Measurements from ENCODE around the gene C17orf75.
A peak's percentile ranks its signal among the peaks of the same experiment; 100 is the strongest.
"Not testable (repeated sequence)": the region's sequence is repeated elsewhere in the genome, so short reads cannot be mapped to it uniquely, and the experiment has no call there.

C17orf75 gene, protein sequence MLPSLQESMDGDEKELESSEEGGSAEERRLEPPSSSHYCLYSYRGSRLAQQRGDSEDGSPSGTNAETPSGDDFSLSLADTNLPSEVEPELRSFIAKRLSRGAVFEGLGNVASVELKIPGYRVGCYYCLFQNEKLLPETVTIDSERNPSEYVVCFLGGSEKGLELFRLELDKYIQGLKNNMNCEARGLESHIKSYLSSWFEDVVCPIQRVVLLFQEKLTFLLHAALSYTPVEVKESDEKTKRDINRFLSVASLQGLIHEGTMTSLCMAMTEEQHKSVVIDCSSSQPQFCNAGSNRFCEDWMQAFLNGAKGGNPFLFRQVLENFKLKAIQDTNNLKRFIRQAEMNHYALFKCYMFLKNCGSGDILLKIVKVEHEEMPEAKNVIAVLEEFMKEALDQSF

GRCh38 chr17:32341857-32342602, at the start of gene C17orf75:
TSS of gene C17orf75 (minus strand) at chr17:32342173. CDS start at chr17:32342139, 34 bp downstream.
- no peak for FAIRE-seq

DNA sequence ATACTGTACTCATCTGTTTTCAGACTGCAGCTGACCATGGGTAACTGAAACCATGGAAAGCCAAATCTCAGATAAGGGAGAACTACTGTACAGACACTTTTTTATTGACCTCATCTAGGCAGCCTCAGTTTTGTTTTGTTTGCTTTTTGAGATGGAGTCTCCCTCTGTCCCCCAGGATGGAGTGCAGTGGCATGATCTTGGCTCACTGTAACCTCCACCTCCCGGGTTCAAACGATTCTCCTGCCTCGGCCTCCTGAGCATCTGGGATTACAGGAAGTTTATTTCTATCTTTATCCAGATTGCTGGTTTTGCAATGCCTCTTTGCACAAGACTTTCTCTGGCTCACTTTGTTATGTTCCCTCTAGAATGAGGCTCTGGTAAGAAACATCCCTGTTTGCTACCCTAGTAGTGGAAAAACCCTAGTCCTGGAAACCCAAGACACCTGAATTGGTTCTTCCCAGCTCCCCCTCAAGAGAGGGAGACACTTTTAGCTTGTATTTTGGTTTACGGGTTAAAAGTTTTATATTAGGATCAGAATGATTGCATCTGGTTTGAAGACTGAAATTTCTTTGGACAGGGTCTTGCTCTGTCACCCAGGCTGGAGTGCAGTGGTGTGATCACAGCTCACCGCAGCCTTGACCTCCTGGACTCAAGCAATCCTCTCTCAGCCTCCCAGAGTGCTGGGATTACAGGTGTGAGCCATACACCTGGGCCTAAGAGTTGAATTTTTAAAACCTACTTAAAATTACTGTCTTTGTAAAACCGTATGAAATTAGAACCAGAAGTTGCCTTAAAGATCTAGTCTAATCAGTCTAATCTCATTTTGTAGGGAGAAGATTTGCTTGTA, 46.9 kb upstream of the C17orf75 start:
- no peak for FAIRE-seq

- not testable (repeated sequence) for FAIRE-seq
These were observed 46.2 kb upstream of the C17orf75 start for GRCh38 chr17:32388128-32388527.

DNA sequence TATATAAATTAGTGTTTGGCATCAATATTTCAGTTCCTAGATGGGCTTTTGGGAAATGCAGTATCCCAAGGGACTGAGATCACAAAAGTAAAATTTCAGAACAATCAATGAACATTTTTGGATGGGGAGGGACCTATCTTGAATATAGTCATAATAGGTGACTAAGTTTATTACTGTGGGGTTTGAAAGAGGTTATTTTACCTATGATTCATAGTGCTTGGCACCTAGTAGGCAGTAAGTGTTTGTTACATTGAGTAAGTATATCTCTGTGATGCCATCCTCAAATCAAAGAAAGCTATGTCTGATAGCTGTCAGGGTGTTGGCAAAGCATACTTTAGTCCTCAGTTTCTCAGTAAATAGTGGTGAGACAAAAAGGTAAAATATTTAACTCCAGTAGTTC, 44.9 kb upstream of the C17orf75 start:
- no peak for FAIRE-seq

- FAIRE-seq = no peak
These were observed 44.0 kb upstream of the C17orf75 start for GRCh38 chr17:32385971-32386370.

GRCh38 chr17:32385121-32385520, 43.1 kb upstream of the C17orf75 start:
- no peak for FAIRE-seq

DNA sequence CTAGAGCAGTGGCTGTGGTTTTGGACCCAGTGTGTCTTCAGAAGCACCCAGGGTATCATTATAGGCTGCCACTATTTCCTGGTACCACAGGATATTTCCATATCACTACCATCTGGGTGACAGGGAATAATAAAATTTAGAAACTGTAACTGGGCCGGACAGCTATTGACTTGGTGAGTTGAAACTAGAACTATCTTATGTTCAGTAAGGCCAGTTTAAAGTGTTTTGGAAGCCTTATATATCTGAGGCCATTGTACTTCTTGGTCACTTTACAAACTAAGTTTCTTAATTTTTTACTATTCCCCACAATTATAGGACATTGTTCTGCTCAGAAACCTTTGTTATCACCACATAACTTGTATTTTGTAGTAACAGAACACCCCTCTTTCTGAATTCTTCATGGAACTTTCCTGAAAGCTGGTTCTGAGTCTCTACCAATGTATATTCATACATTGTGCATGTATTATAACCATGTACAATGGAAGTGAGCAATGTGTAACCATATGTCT, 42.0 kb upstream of the C17orf75 start:
- FAIRE-seq = no peak

DNA sequence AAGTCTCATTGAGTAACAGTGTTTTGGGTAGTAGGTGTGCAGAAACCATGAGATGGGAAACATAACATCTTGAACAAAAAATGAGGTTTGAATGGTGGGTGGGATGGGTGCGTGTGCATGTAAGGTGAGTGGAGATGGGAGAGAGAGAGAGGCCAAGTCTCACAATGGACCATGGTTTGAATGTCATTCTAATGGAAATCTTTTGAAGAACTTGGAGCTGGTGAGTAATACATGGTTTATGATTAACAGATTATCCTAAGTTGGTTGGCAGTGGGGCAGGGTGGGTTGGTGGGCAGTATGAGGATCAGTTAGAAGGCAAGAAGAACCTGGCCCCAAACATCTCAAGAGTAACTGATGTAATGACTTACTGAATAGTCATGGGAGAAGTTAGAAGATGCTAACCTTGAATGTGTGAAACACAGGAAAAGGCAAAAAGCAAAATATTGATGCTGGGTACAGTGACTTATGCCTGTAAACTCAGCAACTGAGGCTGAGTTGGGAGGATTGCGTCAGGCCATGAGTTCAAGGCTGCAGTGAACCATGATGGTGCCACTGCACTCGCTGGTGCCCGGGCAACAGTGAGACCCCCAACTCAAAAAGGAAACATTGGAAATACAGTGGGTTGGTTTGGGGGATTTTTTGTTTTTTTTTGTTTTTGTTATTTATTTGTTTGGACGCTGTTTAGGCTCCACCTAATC, 40.7 kb upstream of the C17orf75 start:
- no peak for FAIRE-seq

DNA sequence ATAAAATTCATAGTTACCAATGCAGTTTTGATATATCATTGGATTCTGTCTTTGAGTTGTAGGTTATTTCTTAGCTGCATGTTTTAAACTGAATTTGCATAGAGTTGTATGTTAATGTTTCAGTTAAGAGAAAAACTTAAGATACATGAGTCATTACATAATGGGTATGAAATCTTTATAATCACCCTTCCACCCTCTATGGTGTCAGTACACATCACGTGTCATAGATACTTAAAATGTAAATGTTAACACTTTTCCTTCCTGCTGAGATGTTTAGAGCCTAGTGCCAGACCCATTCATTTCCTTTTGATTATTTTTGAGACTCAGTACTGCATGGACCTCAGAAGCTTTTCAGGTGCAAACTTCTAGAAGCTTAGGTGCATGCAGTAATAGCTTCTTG, 28.5 kb upstream of the C17orf75 start:
- no peak for FAIRE-seq

DNA sequence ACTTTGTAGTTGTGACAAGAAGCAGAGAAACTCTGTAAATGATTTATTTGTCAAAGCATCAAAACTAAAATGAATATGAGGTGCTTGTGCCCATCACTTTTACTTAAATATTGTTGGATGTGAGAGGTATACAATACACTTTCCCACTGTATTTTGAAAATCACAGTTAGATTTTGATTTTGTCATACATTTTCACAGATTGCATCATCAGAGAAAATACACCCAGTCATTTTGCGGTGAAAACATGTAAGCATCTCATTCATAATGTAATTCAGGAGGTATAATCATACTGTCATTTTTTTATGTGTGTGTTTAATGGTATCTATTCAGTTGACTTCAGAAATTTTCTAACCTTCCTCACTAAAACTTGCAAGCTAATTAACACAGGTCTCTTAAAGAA, 19.3 kb upstream of the C17orf75 start:
- FAIRE-seq = no peak

GRCh38 chr17:32357615-32358014, 15.6 kb upstream of the C17orf75 start:
- no peak for FAIRE-seq

DNA sequence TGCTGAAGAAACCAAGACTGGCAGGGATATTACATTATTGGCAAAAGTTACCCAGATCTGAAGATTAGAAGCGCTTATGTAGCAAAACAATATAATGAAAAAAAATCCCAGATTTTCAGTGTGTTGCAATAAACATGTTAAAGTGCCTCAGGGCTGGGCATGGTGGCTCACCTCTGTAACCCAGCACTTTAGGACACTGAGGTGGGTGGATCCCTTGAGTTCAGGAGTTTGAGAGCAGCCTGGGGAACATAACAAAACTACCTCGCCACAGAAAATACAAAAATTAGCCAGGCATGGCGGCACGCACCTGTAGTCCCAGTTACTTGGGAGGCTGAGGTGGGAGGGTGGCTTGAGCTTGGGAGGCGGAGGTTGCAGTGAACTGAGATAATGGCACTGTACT, 14.8 kb upstream of the C17orf75 start:
- FAIRE-seq = no peak

DNA sequence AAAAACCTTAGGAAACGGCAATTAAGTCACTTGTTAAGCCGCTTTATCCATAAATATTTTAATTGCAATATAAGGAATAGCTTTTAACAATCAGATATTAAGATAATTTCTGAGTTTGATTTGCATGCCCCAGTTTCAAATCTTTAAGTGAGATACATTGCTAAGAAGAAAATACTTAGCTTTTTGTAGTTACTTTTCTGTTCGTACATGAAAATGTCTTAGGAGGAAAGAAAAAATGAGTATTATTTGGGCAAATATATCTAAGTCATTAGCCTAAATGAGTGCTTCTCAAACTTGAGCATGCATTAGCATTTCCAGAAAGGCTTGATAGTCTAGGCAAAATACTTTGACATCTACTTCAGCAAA, 14.4 kb upstream of the C17orf75 start:
- no peak for FAIRE-seq

DNA sequence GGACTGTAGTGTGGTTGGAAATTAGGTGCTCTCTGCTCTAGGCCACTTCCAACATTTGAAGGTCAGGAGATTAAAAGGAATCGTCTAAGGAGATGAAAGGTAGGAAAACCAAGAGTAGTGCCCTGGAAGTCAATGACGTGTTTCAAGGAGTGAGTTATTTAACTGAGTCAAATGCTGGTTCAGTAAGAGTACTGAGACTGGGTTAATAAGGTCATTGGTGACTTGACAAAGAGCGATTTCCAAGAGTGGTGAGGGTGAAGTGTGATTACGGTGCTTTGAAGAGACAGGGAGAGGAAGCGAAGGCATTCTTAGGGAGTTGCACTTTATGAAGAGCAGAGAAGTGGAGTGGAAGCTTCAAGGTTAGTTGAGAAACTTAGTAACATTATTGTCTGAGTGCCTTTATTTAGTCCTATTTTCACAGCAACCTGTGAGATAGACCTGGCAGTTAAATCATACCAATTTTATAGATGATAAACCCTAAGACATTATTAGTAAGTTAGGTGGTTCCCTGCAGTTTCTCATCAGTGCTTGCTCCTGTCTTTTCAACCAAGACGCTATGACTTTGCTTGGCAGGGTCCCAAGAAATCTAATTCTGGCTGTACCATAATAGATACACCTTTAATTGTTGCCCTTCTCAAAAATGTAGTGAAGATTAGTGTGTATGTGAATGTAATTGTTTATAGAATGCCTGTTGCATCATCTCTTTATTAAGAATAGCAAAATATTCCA, 13.8 kb upstream of the C17orf75 start:
- no peak for FAIRE-seq

GRCh38 chr17:32352734-32353133, 10.8 kb upstream of the C17orf75 start:
- not testable (repeated sequence) for FAIRE-seq

- FAIRE-seq = no peak
These were observed 8.9 kb upstream of the C17orf75 start for GRCh38 chr17:32350666-32351418.

- peak; percentile 91 for FAIRE-seq
These were observed 8.1 kb upstream of the C17orf75 start, which contains the start of gene ZNF207 for GRCh38 chr17:32349854-32350665. TSS of gene ZNF207 (plus strand) at chr17:32350157. CDS start at chr17:32350286, 129 bp downstream.

GRCh38 chr17:32349503-32349853, 7.5 kb upstream of the C17orf75 start:
- FAIRE-seq = no peak

DNA sequence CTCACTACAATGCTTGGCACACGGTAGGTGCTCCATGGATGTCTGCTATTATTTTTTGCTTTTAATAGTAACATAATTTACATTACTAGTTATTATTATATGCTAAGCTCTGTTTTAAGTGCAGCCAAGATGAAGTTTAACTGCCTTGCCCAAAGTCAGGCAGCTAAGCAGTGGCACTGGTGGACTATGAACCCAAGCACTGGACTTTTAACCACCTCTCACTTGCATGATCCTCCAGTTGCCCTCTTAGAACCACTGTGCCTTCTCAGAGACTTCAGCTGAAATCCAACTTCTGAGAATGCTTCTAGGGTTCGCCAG, 6.5 kb upstream of the C17orf75 start:
- FAIRE-seq = no peak

GRCh38 chr17:32345951-32346600, 4.1 kb upstream of the C17orf75 start:
- no peak for FAIRE-seq

Data from endometrium (tissue), 2 donors.